A673 (cell line): ENCODE measurements around the gene HNRNPUL1. TPM values are rescaled to one million over a fixed set of nuclear protein-coding genes. Genes with fewer than 3 reads are reported as not detected.

Experiments
- BruUV-seq: library from RNA; stranded (reverse); fragments of 400-500 nt; replicated peaks from 2 replicates; lab custom pipeline; 2021; lab: Mats Ljungman, UMichigan
- CTCF ChIA-PET: fragments of 300-600 bp; sonication (Branson Sonifier 250); formaldehyde crosslinking; loops from one replicate; lab custom pipeline; 2022; ENCODE audit warnings: antibody characterized with exemption; lab: Charles Lee
- POLR2A ChIA-PET: fragments of 300-600 bp; sonication (Branson Sonifier 250); formaldehyde crosslinking; loops from one replicate; lab custom pipeline; 2022; ENCODE audit warnings: antibody characterized with exemption; ENCODE audit not compliant: low non-redundant PET; lab: Charles Lee
- DNase-seq: peaks from one replicate; pipeline ENCODE4 v3.0.0-alpha.2; 2015; ENCODE audit warnings: low spot score
- H3K27ac ChIP-seq: fragments of 200-600 bp; sonication (generic); 2 replicates; pipeline ENCODE4 v1.5.1; 2016; ENCODE audit warnings: mixed run types, low read depth, mild to moderate bottlenecking, mixed read lengths, antibody characterized with exemption, low read length; ENCODE audit not compliant: poor library complexity, severe bottlenecking
- H3K27me3 ChIP-seq: fragments of 200-600 bp; sonication (generic); replicated peaks from 2 replicates; pipeline ENCODE4 v1.6.1; 2017; ENCODE audit warnings: mixed run types, low read depth, mild to moderate bottlenecking, mixed read lengths, antibody characterized with exemption, low read length; ENCODE audit not compliant: insufficient read depth, poor library complexity
- H3K36me3 ChIP-seq: fragments of 200-600 bp; sonication (generic); 2 replicates; pipeline ENCODE4 v1.6.1; 2016; ENCODE audit warnings: mixed run types, mild to moderate bottlenecking, mixed read lengths, antibody characterized with exemption, low read length; ENCODE audit not compliant: insufficient read depth, poor library complexity, severe bottlenecking
- H3K4me1 ChIP-seq: fragments of 200-600 bp; sonication (generic); 2 replicates; pipeline ENCODE4 v1.6.1; 2017; ENCODE audit warnings: mixed run types, mild to moderate bottlenecking, mixed read lengths, antibody characterized with exemption, low read length; ENCODE audit not compliant: insufficient read depth, poor library complexity, severe bottlenecking
- H3K4me3 ChIP-seq: fragments of 200-600 bp; sonication (generic); 2 replicates; pipeline ENCODE4 v1.5.1; 2016; ENCODE audit warnings: low read depth, mixed run types, mild to moderate bottlenecking, mixed read lengths, low read length; ENCODE audit not compliant: poor library complexity, severe bottlenecking
- H3K9me3 ChIP-seq: fragments of 200-600 bp; sonication (generic); 2 replicates; pipeline ENCODE4 v1.6.1; 2016; ENCODE audit warnings: mixed run types, low read depth, mild to moderate bottlenecking, mixed read lengths, antibody characterized with exemption, low read length; ENCODE audit not compliant: poor library complexity, severe bottlenecking
- CTCF ChIP-seq: fragments of 300-800, 200-600 bp; sonication (generic); conservative IDR thresholded peaks from 2 replicates; pipeline ENCODE4 v1.5.1; 2017; ENCODE audit warnings: low read depth, mild to moderate bottlenecking, antibody characterized with exemption, low read length, moderate library complexity, mixed read lengths
- EZH2 ChIP-seq: fragments of 200-600 bp; sonication (generic); IDR thresholded peaks from 2 replicates; pipeline ENCODE4 v1.6.1; 2017; ENCODE audit warnings: borderline replicate concordance, low read depth, mild to moderate bottlenecking, mixed read lengths, antibody characterized with exemption, low read length; ENCODE audit not compliant: poor library complexity, severe bottlenecking
- intact Hi-C: fragments of 100-400 bp; cut with micrococcal nuclease; formaldehyde crosslinking; loops from one replicate; pipeline ENCODE4 v1.10.0; 2022; ENCODE audit not compliant: unreplicated experiment
- total RNA-seq: library from RNA; stranded (reverse); gene quantifications from 2 replicates; pipeline ENCODE4 v1.2.3, GENCODE V29; 2021

Gene HNRNPUL1
- total RNA-seq, 1 experiment from 2014 or later = 344 TPM

GRCh38 chr19:41249707-41250423 is 14.3 kb upstream of the HNRNPUL1 start:
- no TSS peak for BruUV-seq
- POLR2A ChIA-PET = interaction anchor here (0.6 kb wide), 1 partner anchor 108 kb away, joined by 5 read pairs; no protein-coding TSS in a partner anchor
- CTCF ChIA-PET = no interaction called here

GRCh38 chr19:41253660-41254059 is 10.5 kb upstream of the HNRNPUL1 start:
- ChIA-PET POLR2A (no interaction called here), CTCF (no interaction called here)
- TF ChIP-seq EZH2 (no peak), CTCF (no peak)
- Histone ChIP-seq H3K4me1 (no peaks in the 10 kb centered on the region), H3K36me3 (no peaks in the 10 kb centered on the region), H3K9me3 (no peaks in the 10 kb centered on the region), H3K27me3 (no peaks in the 10 kb centered on the region), H3K27ac (no peak overlapping the region), H3K4me3 (no peak overlapping the region)
- intact Hi-C loops = no loop called here
- no peak for DNase-seq
- no TSS peak for BruUV-seq

More at GRCh38 chr19:41249707-41250423, 14.3 kb upstream of the HNRNPUL1 start:
- no peak for TF ChIP-seq CTCF
- no peak for TF ChIP-seq EZH2
- no peaks in the 10 kb centered on the region for H3K27me3 ChIP-seq
- H3K27ac ChIP-seq = no peak overlapping the region
- no peaks in the 10 kb centered on the region for H3K9me3 ChIP-seq
- H3K4me3 ChIP-seq = no peak overlapping the region
- DNase-seq = no peak
- H3K36me3 ChIP-seq = no peaks in the 10 kb centered on the region
- intact Hi-C loops = no loop called here
- no peaks in the 10 kb centered on the region for H3K4me1 ChIP-seq

- Histone ChIP-seq H3K9me3 (no peaks in the 10 kb centered on the region), H3K27ac (no peak overlapping the region), H3K4me3 (no peak overlapping the region), H3K27me3 (no peaks in the 10 kb centered on the region), H3K36me3 (no peaks in the 10 kb centered on the region), H3K4me1 (no peaks in the 10 kb centered on the region)
- TF ChIP-seq CTCF (no peak), EZH2 (no peak)
- DNase-seq = no peak
- no TSS peak for BruUV-seq
- intact Hi-C loops = no loop called here
- CTCF ChIA-PET = no interaction called here
- POLR2A ChIA-PET = no interaction called here
Observed at GRCh38 chr19:41255171-41255570, 9.0 kb upstream of the HNRNPUL1 start.
